GM19238 (cell line): ENCODE results near the gene RALGAPA1.
"Not testable (repeated sequence)": the region's sequence is repeated elsewhere in the genome, so short reads cannot be mapped to it uniquely, and the experiment has no call there.

Experiments used
- DNase-seq: peaks from one replicate; pipeline ENCODE4 v3.0.0; 2011; ENCODE audit warnings: low spot score; ENCODE audit not compliant: insufficient read length

The RALGAPA1 gene

DNA sequence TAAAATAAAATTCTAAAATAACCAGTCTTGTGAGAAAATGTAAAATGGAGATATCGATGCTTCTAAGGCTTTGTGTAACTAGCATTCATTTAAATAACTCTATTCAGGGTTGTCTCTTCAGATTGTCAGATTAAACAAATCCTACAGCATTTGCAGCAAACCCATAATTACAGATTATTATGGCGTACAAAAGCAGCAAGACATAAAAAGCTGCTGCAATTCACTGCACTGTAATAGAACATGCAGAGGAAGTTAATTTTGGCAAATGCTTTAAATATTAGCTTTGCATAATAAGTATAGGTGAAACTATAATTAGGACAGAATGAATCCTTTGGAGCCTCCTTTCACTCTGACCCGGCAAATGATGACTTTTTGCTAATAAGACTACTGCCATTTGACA is 176.8 kb downstream of the RALGAPA1 start:
- no peak for DNase-seq

DNA sequence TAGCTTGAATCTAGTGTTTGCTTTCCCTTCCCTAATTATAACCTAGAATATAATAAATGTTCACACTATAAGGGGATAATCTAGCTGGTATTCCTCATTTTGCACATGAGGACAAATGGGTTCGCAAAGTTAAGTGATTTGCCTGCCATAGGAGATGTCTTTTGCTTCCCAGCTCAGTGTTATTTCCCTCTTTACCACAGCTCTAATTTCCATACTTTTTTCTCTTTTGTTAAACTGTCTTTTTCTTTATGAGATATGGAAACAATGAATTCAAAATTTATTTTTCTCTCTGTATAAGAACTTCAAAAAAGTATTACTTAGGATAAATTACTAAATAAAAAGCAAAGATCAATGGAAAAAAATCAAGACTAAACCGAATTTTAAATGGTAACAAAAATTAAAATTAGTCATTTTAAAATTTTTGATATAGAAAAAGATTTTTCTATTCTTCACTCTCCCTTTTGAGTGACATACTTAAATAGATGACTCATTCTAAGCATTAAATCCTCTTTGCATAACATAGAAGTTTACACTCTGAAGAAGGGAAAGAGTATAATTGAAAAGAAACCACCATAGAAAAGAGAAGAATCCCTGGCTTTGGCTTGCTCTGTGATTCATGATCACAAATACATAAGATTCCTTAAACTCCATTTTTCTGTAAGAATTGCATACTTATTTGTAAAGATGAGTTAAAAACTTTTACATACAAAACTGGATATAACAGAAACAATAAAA is 177.9 kb downstream of the RALGAPA1 start:
- no peak for DNase-seq

DNA sequence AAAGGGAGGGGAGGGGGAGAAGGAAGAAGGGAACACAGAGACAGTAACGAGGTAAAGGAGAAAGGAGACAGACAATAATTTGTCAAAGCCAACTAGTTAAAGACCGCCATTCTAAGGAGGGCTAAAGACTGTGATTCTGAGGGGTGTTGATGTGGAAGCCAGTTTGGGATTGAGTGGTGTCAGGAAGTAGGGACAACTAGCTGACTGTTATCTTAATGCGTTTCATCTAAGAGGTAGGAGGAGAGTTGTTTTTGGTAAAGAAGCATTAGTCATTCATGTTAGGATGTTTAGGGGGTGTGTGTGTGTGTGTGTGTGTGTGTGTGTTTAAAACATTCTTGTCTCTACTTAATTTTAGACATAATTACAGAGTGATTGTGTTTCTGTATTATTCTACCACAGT is 180.1 kb downstream of the RALGAPA1 start:
- DNase-seq: no peak

DNA sequence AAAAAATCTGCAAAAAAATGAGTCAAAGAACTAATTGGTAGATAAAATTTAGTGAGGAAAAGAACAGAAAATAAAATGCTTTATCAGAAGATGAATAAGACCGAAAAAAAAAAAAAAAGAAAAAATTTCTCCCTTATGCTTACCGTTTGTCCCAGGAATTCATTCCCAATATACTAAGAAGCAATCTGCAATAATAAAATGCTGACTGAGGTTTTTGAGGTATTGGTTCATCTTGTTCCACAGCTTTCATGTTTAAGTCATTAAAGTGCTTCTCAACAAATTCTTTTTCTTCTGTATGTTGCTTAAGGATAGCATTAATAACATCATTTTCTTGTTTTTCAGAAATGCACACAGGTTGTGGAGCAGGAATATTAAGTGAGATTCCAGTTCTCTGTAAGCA is 182.1 kb downstream of the RALGAPA1 start:
- DNase-seq: not testable (repeated sequence)

DNA sequence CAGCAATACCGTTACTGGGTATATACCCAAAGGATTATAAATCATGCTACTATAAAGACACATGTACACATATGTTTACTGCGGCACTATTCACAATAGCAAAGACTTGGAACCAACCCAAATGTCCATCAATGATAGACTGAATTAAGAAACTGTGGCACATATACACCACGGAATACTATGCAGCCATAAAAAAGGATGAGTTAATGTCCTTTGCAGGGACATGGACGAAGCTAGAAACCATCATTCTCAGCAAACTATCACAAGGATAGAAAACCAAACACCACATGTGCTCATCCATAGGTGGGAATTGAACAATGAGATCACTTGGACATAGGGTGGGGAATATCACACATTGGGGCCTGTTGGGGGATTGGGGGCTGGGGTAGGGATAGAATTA is 187.1 kb downstream of the RALGAPA1 start:
- not testable (repeated sequence) for DNase-seq

DNA sequence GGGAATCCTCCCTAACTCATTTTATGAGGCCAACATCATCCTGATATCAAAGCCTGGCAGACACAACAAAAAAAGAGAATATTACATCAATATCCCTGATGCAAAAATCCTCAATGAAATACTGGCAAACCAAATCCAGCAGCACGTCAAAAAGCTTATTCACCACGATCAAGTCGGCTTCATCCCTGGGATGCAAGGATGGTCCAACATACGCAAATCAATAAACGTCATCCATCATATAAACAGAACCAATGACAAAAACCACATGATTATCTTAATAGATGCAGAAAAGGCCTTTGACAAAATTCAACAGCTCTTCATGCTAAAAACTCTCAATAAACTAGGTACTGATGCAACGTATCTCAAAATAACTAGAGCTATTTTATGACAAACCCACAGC is 189.1 kb downstream of the RALGAPA1 start:
- not testable (repeated sequence) for DNase-seq

DNA sequence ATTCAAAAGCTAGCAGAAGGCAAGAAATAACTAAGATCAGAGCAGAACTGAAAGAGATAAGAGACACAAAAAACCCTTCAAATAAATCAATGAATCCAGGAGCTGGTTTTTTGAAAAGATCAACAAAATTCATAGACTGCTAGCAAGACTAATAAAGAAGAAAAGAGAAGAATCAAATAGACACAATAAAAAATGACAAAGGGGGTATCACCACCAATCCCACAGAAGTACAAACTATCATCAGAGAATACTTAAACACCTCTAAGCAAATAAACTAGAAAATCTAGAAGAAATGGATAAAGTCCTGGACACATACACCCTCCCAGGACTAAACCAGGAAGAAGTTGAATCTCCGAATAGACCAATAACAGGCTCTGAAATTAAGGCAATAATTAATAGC is 189.6 kb downstream of the RALGAPA1 start:
- not testable (repeated sequence) for DNase-seq

DNA sequence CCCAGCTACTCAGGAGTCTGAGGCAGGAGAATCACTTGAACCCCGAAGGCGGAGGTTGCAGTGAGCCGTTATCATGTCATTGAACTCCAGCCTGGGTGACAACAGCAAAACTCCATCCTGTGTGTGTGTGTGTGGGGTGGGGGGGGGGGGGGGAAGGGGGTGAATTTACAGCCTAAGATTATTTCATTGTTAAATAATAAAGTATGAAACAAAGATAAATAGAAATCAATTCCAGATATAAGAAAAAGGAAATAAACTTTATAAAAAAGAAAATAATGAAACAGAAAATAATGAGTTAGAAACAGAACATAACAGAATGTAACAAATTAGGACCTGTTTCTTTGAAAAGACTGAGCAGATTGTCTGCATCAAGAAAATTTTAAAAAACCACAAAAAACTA is 191.6 kb downstream of the RALGAPA1 start:
- no peak for DNase-seq

DNA sequence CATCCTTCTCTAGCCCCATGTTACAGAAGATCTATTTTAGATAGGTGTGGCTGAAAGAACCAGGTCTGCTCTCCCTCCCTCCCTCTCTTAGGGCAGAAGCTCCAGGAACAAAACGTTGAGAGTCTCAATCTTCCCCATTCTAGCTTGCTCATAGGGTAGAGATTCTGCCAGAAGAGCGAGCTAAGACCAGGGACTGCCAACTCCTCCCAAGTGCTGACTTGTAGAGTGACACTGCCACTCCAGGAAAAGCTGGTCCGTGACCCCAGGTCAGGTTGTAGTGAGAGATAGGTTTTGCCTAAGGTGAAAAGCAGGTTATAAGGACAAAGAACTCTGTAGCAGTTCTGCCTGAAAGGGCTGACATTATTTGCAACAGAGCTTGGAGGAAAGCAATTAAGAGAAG is 201.7 kb downstream of the RALGAPA1 start:
- no peak for DNase-seq

DNA sequence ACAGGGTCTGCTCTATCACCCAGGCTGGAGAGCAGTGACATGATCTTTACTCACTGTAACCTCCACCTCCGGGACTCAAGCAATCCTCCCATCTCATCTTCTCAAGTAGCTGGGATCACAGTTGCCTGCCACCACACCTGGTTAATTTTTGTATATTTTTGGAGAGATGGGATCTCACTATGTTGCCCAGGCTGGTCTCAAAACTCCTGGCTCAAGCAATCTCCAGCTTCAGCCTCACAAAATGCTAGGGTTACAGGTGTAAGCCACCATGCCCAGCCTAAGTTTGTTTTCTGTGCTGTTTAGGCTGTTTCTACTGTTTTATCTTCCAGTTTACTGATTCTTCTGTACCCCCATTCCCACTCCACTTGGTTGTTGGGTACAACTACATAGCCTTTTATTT is 208.8 kb downstream of the RALGAPA1 start:
- DNase-seq: no peak

DNA sequence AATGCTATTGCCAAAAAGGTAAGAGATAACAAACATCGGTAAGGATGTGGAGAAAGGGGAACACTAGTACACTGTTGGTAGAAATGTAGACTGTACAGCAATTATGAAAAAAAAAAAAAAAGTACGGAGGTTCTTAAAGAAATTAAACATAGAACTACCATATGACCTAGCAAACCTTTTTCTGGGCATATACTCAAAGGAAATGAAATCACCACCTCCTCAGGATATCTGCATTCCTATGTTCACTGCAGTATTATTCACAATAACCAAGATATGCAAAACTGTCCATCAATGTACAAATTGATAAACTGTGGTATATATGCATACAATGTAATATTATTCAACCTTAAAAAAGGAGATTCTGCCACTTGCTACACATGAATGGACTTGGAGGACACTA is 214.5 kb downstream of the RALGAPA1 start:
- no peak for DNase-seq

DNA sequence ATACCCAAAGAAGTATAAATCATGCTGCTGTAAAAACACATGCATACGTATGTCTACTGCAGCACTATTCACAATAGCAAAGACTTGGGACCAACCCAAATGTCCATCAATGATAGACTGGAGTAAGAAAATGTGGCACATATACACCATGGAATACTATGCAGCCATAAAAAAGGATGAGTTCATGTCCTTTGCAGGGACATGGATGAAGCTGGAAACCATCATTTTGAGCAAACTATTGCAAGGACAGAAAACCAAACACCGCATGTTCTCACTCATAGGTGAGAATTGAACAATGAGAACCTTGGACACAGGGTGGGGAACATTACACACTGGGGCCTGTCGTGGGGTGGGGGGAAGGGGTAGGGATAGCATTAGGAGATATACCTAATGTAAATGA is 221.7 kb downstream of the RALGAPA1 start:
- not testable (repeated sequence) for DNase-seq

DNA sequence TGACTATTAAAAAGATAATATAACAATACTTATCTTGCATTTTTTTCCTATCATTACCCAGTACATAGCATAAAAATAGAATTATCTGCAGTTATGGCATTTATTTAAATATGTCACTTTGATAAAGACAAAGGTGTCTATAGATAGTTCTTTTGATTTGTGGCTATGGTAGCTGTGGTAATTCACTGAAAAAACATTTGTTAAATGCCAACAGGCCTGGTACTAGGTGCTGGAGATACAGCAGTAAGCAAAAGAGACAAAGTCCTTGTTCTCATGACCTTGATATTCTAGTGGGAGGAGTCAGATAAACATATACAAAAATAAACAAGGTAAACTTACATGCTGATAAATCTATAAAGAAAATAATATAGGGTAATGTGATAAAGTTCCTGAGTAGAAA is 230.5 kb downstream of the RALGAPA1 start:
- DNase-seq: no peak

DNA sequence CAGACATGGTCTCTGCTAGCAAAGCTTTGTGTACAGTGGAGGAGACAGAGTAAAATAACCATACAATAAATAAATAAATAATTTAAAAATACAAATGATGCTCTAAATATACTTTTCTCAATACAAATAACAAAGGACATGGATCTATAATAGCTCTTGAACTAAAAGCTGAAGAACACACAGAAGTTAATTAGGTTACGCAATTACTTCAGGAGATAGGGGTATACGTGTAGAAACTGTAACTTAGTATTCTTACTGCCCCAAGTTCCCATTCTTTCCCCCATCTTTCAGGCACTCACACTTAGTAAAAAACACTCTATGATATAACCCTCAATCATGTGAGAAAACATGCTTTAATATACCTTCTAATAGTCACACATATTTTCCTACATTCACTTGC is 231.0 kb downstream of the RALGAPA1 start:
- no peak for DNase-seq

DNA sequence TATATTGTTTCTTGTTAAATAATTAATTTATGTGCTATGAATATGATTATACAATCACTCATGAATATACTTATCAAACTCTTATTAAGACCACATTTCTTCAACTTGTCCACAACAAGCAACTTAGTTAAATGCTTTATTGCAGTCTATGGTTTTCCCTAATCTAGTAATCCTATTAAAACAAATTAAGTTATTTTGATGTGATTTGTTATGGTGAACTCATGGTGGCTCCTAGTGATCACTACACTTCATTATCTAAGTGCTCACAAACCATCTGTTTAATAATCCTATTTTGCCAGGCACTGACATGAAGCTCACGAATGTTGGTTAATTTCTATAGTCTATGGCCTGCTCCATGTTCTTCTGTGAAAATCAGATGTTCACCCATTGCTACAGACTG is 232.2 kb downstream of the RALGAPA1 start:
- no peak for DNase-seq

DNA sequence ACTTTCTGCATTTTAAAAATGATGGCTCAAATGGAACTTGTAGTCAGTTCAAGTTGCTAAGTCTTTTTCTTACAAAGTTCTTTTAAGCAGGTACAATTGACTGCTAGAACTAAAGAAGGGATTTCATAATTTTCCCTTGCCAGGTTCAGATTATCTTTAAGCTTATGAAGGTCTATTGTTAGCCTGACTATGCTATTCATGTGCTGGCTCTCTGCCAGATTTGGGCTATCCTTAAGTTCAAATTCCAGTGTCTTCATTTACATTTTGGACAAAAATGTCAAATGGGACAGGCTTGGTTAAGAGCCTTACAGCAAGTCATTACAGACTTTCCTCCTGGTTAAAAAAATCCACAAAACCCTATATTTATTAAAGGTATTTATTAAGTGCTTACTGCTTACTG is 232.8 kb downstream of the RALGAPA1 start:
- no peak for DNase-seq

DNA sequence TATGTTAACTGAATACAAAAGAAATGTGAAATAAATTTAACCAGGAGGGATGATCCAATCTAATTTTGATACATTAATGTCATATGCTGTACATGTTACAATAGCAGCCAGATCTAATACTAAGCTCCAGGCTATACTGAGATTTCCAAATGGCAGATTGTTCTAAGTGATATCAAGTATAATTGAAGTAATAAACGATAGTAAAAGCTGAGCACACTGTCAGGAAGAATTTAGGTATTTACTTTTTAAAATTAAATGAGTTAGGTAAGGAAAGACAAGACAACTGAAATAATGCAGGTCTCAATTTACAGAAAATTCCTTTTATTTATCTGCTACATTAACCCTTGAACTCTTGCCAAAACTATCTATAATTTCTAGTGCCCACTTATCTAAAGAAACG is 235.2 kb downstream of the RALGAPA1 start:
- DNase-seq: no peak

DNA sequence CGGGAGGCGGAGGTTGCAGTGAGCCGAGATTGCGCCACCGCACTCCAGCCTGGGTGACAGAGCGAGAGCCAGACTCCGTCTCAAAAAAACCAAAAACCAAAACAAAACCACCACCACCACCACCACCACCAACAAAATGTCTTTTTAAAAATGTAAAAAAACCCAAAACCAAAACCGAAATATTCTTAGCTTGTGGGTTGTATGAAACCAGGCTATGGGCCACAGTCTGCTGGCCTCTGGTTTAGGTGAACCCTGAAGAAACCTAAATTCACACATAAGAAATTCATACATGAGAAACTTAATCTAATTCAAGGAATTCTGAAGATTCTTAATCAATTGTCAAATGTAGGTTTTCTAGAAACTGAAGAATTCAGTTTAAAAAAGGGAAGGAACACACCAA is 237.5 kb downstream of the RALGAPA1 start:
- no peak for DNase-seq

DNA sequence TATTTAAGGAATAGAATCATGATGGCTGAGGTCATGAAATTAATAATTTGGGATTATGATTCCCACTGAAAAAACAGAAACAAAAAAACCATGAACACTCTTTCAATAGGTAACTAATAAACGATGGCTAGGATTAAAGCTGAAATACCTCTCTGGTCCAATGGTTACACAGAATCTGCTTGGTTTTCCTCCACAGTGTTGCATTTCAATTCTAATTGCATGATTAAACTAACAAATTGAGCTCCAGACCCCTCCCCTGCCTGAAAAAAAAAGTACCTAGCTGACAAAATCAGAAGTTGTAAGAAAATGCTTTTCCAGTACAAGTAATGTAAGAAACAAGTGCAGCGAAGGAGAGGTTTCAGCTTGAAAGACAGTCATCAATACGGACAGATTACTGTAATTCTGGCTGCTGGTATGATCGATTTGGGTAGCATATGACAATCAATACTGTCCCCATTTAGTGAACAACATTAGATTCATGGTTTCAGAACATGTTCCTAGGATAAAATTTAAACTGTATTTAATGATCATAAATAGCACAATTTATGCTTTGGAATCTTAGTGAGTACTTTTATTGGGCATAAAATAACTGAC is 243.1 kb downstream of the RALGAPA1 start:
- DNase-seq: no peak

DNA sequence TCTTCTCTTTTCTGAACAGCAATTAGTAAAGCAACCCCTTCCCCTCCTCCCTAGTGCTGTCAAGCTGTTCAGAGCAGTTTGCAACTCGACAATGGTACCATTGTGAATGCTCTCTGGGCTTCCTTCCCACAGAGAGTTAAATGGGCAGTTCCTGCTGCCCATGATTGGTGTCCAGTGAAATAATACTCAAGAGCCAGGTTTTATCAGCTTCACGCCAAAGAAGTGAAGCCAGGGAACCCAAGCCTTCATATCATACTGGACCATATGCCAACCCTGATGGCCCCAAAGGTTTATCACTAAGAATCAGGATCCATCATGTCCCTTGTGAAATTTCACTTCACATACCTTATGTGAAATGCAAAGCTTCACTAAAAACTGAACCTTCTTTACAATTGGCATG is 250.4 kb downstream of the RALGAPA1 start:
- DNase-seq: no peak

DNA sequence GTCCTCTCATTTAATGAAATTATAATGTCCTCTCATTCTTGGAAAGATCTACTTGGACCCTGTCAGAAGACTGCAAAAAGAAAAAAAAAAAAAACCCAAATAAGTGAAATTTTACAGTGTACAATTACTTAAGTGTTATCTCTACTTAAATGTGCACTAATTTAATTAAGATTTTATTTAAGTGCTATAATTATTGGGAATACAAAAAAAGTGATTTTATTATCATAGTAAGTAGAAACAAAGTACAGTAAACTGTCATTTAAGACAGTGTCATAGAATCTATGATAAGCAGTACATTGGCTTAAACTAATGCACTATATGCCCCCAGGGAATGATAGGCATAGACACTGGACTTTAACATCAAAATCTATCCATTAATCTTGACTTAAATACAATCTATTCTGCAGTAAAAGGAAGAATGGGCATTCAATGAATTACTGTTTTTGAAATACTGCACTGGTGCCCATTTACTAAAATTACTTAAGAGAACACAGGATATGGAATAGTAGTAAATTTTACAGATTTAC is 251.8 kb downstream of the RALGAPA1 start:
- DNase-seq: no peak

DNA sequence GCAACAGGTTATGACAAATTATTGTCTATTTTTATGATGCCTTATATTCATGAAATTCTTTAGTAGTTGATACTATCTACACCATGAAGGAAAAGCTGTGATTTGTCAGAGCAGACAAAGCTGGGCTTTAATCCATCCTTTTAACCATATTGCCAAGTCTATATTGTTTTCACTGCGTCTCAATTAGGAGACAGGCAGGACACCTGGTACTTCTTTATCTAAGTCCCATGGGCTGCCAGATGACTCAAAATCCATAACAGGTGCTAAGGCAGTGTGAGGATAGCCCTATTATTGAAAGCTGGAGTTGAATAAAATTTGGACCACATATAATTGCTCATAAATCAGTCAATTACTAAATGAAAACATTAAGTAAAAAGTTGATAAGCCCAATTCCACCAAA is 252.5 kb downstream of the RALGAPA1 start:
- no peak for DNase-seq

DNA sequence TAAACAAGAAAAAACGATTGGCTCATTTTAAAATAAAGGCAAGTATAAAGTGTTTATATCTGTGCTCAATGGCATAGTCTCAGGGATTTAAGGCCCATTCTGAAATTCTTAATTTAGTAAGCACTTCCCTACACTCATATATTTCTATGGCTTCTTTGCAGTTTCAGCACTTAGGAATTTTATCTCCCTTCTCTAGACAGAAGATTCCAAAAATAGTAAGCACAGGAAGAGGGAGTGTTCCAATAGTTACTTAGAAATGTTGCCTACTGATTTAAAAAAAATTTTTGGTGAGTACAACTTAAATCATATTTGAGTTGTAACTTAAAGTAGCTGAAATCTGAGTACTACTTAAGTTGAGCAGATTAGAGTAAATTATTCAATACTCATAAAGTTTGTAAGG is 255.3 kb downstream of the RALGAPA1 start:
- no peak for DNase-seq
